PC-3 (cell line): ENCODE measurements around the gene DPH7.

Experiments
- EZH2 ChIP-seq: fragments of 300-600 bp; sonication (generic); IDR thresholded peaks from one replicate; pipeline ENCODE4 v1.6.1; 2017; ENCODE audit warnings: antibody characterized with exemption, mild to moderate bottlenecking, low read length; ENCODE audit not compliant: unreplicated experiment
- TF ChIP-seq, protein P1 (sequence below): fragments of 300-600 bp; sonication (generic); conservative IDR thresholded peaks from 2 replicates; pipeline ENCODE4 v1.5.1; 2017; ENCODE audit warnings: antibody characterized with exemption, low read depth, mild to moderate bottlenecking, low read length

GRCh38 chr9:137612741-137613142 is 34.0 kb upstream of the DPH7 start:
- TF ChIP-seq, protein P1, sequence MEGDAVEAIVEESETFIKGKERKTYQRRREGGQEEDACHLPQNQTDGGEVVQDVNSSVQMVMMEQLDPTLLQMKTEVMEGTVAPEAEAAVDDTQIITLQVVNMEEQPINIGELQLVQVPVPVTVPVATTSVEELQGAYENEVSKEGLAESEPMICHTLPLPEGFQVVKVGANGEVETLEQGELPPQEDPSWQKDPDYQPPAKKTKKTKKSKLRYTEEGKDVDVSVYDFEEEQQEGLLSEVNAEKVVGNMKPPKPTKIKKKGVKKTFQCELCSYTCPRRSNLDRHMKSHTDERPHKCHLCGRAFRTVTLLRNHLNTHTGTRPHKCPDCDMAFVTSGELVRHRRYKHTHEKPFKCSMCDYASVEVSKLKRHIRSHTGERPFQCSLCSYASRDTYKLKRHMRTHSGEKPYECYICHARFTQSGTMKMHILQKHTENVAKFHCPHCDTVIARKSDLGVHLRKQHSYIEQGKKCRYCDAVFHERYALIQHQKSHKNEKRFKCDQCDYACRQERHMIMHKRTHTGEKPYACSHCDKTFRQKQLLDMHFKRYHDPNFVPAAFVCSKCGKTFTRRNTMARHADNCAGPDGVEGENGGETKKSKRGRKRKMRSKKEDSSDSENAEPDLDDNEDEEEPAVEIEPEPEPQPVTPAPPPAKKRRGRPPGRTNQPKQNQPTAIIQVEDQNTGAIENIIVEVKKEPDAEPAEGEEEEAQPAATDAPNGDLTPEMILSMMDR, result no peak
- no peak for TF ChIP-seq EZH2
